Measurements from ENCODE around the gene PCBP3.

Gene PCBP3

DNA sequence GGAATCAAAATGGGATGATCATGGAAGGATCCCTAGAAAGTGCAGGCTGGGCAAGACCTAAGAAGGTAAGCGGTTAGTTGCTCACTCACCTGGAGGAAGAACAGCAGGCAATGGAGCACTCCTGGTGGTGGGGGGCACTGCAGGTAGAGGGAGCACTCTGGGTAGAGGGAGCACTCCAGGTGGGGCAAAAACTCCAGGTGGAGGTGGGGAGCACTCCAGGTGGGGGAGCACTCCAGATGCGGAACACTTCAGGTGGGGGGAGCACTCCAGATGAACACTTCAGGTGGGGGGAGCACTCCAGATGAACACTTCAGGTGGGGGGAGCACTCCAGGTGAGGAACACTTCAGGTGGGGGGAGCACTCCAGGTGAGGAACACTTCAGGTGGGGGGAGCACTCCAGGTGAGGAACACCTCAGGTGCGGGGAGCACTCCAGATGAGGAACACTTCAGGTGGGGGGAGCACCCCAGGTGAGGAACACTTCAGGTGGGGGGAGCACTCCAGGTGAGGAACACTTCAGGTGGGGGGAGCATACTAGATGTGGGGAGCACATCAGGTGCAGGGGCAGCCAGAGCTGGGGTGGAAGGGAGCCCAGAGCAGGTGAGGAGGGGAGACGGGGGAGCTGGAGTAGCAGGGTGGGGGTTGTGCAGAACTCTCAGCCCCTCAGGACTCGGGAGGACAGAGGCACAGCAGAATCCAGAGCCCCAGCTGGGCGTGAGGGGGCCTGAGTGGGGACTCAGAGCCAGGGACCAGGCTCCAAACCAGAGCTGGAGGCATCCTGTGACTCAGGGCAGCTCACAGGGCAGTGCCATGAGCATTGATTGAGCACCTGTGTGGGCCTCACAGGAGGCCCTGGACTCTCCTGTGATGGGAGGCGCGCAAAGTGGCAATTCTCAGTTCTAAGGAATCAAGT lies 300.4 kb downstream of the PCBP3 start:
- no peaks in the 10 kb centered on the region for H3K79me2 ChIP-seq (ENCODE audit: insufficient read depth, low read depth)
- H3K4me2 ChIP-seq = no peak overlapping the region
- no peaks in the 10 kb centered on the region for H3K36me3 ChIP-seq (ENCODE audit: insufficient read depth)
- peaks cover 58% of the 10 kb centered on the region for H3K27me3 ChIP-seq (ENCODE audit: insufficient read depth, low read depth)
- no peak overlapping the region for H3K9ac ChIP-seq
- no peak overlapping the region for H2AFZ ChIP-seq (ENCODE audit: low read depth)
- TF ChIP-seq, protein P1, sequence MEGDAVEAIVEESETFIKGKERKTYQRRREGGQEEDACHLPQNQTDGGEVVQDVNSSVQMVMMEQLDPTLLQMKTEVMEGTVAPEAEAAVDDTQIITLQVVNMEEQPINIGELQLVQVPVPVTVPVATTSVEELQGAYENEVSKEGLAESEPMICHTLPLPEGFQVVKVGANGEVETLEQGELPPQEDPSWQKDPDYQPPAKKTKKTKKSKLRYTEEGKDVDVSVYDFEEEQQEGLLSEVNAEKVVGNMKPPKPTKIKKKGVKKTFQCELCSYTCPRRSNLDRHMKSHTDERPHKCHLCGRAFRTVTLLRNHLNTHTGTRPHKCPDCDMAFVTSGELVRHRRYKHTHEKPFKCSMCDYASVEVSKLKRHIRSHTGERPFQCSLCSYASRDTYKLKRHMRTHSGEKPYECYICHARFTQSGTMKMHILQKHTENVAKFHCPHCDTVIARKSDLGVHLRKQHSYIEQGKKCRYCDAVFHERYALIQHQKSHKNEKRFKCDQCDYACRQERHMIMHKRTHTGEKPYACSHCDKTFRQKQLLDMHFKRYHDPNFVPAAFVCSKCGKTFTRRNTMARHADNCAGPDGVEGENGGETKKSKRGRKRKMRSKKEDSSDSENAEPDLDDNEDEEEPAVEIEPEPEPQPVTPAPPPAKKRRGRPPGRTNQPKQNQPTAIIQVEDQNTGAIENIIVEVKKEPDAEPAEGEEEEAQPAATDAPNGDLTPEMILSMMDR (conservative IDR thresholded peaks at IDR 0.05; ENCODE audit: low read depth, low read length) = no peak
- H4K20me1 ChIP-seq (ENCODE audit: insufficient read depth) = no peaks in the 10 kb centered on the region
- no peak overlapping the region for H3K27ac ChIP-seq
- H3K4me1 ChIP-seq (ENCODE audit: low read depth, poor library complexity, severe bottlenecking) = no peaks in the 10 kb centered on the region
- H3K4me3 ChIP-seq (IDR thresholded peaks at IDR 0.05; ENCODE audit: insufficient read depth, low read depth, low read length) = no peak overlapping the region

GRCh38 chr21:45944601-45945000 lies 301.1 kb downstream of the PCBP3 start:
- H3K79me2 ChIP-seq (ENCODE audit: insufficient read depth, low read depth) = no peaks in the 10 kb centered on the region
- H3K9ac ChIP-seq = no peak overlapping the region
- no peak overlapping the region for H3K4me2 ChIP-seq
- H3K27me3 ChIP-seq (ENCODE audit: insufficient read depth, low read depth) = peaks cover 58% of the 10 kb centered on the region
- H3K4me3 ChIP-seq (IDR thresholded peaks at IDR 0.05; ENCODE audit: insufficient read depth, low read depth, low read length) = no peak overlapping the region
- no peak overlapping the region for H3K27ac ChIP-seq
- no peaks in the 10 kb centered on the region for H3K36me3 ChIP-seq (ENCODE audit: insufficient read depth)
- no peak overlapping the region for H2AFZ ChIP-seq (ENCODE audit: low read depth)
- H4K20me1 ChIP-seq (ENCODE audit: insufficient read depth) = no peaks in the 10 kb centered on the region
- TF ChIP-seq, protein P1 (conservative IDR thresholded peaks at IDR 0.05; ENCODE audit: low read depth, low read length) = no peak
- no peaks in the 10 kb centered on the region for H3K4me1 ChIP-seq (ENCODE audit: low read depth, poor library complexity, severe bottlenecking)

- H2AFZ ChIP-seq (ENCODE audit: low read depth) = no peak overlapping the region
- H3K4me1 ChIP-seq (ENCODE audit: low read depth, poor library complexity, severe bottlenecking) = no peaks in the 10 kb centered on the region
- H3K27me3 ChIP-seq (ENCODE audit: insufficient read depth, low read depth) = peaks cover 58% of the 10 kb centered on the region
- no peak overlapping the region for H3K27ac ChIP-seq
- no peaks in the 10 kb centered on the region for H3K36me3 ChIP-seq (ENCODE audit: insufficient read depth)
- TF ChIP-seq, protein P1 (conservative IDR thresholded peaks at IDR 0.05; ENCODE audit: low read depth, low read length) = no peak
- no peaks in the 10 kb centered on the region for H4K20me1 ChIP-seq (ENCODE audit: insufficient read depth)
- H3K4me2 ChIP-seq = no peak overlapping the region
- H3K9ac ChIP-seq = no peak overlapping the region
- no peak overlapping the region for H3K4me3 ChIP-seq (IDR thresholded peaks at IDR 0.05; ENCODE audit: insufficient read depth, low read depth, low read length)
- H3K79me2 ChIP-seq (ENCODE audit: insufficient read depth, low read depth) = no peaks in the 10 kb centered on the region
Measured at GRCh38 chr21:45945066-45945867, 301.7 kb downstream of the PCBP3 start.

- Histone ChIP-seq H3K27ac (no peak overlapping the region), H2AFZ (ENCODE audit: low read depth) (no peak overlapping the region), H3K4me1 (ENCODE audit: low read depth, poor library complexity, severe bottlenecking) (no peaks in the 10 kb centered on the region), H3K27me3 (ENCODE audit: insufficient read depth, low read depth) (peaks cover 63% of the 10 kb centered on the region), H3K36me3 (ENCODE audit: insufficient read depth) (no peaks in the 10 kb centered on the region), H3K79me2 (ENCODE audit: insufficient read depth, low read depth) (no peaks in the 10 kb centered on the region), H3K9ac (no peak overlapping the region), H4K20me1 (ENCODE audit: insufficient read depth) (no peaks in the 10 kb centered on the region), H3K4me3 (IDR thresholded peaks at IDR 0.05; ENCODE audit: insufficient read depth, low read depth, low read length) (no peak overlapping the region), H3K4me2 (no peak overlapping the region)
- TF ChIP-seq, protein P1 (conservative IDR thresholded peaks at IDR 0.05; ENCODE audit: low read depth, low read length) = no peak
Measured at GRCh38 chr21:45945868-45946210, 302.3 kb downstream of the PCBP3 start.
